HUES48 (cell line): ENCODE data around the gene KRTAP4-2.
"Not testable (repeated sequence)": the region's sequence is repeated elsewhere in the genome, so short reads cannot be mapped to it uniquely, and the experiment has no call there.

Experiments used
- H3K27ac ChIP-seq: one replicate; pipeline ENCODE4 v1.7.0; 2013; ENCODE audit warnings: low read depth, low read length, inconsistent platforms
- H3K27me3 ChIP-seq: 2 replicates; pipeline ENCODE4 v1.6.1; 2013; ENCODE audit warnings: mild to moderate bottlenecking, low read length; ENCODE audit not compliant: control insufficient read depth, insufficient read depth
- H3K36me3 ChIP-seq: 2 replicates; pipeline ENCODE4 v1.6.1; 2013; ENCODE audit warnings: low read length; ENCODE audit not compliant: control insufficient read depth, insufficient read depth
- H3K4me1 ChIP-seq: 2 replicates; pipeline ENCODE4 v1.6.1; 2013; ENCODE audit warnings: mild to moderate bottlenecking, low read length; ENCODE audit not compliant: control insufficient read depth, insufficient read depth
- H3K4me3 ChIP-seq: 2 replicates; pipeline ENCODE4 v1.5.1; 2013; ENCODE audit warnings: mild to moderate bottlenecking, low read depth, low read length
- H3K9ac ChIP-seq: 2 replicates; pipeline ENCODE4 v1.6.1; 2013; ENCODE audit warnings: mild to moderate bottlenecking, low read depth, low read length, moderate library complexity
- H3K9me3 ChIP-seq: 2 replicates; pipeline ENCODE4 v1.6.1; 2013; ENCODE audit warnings: low read length; ENCODE audit not compliant: control insufficient read depth, insufficient read depth

The KRTAP4-2 gene

DNA sequence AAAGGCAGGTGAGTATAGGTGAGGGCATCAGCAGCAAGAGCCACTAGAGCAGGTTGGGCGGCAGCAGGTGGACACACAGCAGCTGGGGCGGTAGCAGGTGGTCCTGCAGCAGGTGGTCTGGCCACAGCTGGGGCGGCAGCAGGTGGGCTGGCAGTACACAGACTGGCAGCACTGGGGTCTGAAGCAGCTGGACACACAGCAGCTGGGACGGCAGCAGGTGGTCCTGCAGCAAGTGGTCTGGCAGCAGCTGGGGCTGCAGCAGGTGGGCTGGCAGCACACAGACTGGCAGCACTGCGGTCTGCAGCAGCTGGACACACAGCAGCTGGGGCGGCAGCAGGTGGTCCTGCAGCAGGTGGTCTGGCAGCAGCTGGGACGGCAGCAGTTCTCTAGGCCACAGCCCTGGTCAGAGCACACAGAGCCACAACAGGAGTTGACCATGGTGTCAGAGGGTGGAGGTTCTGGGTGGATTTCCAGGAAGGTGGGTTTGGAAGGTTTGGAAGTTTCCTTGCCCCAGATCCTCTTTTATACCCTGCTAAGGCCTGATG lies at the start of gene KRTAP4-2:
Gene KRTAP4-2 (minus strand): TSS at position 495 of the 545 bp plus-strand sequence. CDS start 57 bp downstream, at position 438.
- Histone ChIP-seq H3K36me3 (no peaks in the 10 kb centered on the region), H3K27me3 (no peaks in the 10 kb centered on the region), H3K4me3 (no peak within 1 kb of the TSS), H3K9me3 (no peaks in the 10 kb centered on the region), H3K27ac (no peak within 1 kb of the TSS), H3K4me1 (no peaks in the 10 kb centered on the region), H3K9ac (no peak within 1 kb of the TSS)

DNA sequence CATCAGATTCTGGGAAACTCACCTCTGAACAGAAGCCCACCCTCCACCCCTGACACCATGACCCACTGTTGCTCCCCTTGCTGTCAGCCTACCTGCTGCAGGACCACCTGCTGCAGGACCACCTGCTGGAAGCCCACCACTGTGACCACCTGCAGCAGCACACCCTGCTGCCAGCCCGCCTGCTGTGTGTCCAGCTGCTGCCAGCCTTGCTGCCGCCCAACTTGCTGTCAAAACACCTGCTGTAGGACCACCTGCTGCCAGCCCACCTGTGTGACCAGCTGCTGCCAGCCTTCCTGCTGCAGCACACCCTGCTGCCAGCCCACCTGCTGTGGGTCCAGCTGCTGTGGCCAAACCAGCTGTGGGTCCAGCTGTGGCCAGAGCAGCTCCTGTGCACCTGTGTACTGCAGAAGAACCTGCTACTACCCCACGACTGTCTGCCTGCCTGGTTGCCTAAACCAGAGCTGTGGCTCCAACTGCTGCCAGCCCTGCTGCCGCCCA lies 48.6 kb upstream of the KRTAP4-2 start, which contains the start of gene KRTAP9-2:
Gene KRTAP9-2 (plus strand): TSS at position 51 of the 498 bp plus-strand sequence. CDS start 7 bp downstream, at position 58.
- H3K27me3 ChIP-seq, H3K4me3 ChIP-seq, H3K9ac ChIP-seq, H3K9me3 ChIP-seq, H3K4me1 ChIP-seq, H3K27ac ChIP-seq, H3K36me3 ChIP-seq: not testable (repeated sequence)

DNA sequence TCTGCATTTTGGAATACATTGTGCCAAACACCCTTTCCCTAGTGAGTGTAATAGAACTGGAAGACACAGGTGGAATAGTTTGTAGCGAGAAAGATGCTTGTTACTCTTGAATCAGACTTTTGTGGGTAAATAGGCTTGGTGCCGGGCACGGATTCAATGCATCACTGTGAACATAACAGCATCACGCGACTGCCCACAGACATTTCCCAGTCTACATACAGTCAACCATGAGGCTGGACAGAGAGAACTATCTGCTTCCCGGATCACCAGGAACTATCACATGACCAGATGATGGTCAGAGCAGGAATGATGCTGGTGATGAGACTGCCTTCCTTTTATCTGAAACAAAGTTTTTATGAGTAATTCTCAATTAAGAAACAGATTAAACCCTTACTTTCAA lies 48.0 kb upstream of the KRTAP4-2 start:
- Histone ChIP-seq H3K4me3 (no peak overlapping the region), H3K4me1 (no peaks in the 10 kb centered on the region), H3K27ac (no peak overlapping the region), H3K27me3 (no peaks in the 10 kb centered on the region), H3K9me3 (no peaks in the 10 kb centered on the region), H3K36me3 (no peaks in the 10 kb centered on the region), H3K9ac (no peak overlapping the region)

DNA sequence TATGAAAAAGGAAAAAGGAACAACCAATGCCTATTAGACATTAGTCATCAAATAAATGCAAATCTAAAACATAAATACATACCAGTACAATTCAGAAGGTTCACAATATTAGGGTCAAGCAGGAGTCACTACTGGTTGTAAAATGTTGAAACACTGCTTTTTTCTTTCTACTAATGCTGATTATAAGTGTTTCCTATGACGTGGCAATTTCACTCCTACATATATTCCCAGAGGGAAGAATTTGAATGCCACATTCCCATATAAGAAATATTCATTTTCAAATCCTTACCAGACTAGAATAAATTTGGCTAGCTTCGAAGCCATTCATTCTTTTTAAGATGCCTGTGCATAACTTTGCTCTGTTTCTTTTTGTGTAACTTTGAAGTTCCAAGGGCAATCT lies 45.8 kb upstream of the KRTAP4-2 start:
- Histone ChIP-seq H3K9ac (no peak overlapping the region), H3K27ac (no peak overlapping the region), H3K4me3 (no peak overlapping the region), H3K27me3 (no peaks in the 10 kb centered on the region), H3K36me3 (no peaks in the 10 kb centered on the region), H3K4me1 (no peaks in the 10 kb centered on the region), H3K9me3 (no peaks in the 10 kb centered on the region)

DNA sequence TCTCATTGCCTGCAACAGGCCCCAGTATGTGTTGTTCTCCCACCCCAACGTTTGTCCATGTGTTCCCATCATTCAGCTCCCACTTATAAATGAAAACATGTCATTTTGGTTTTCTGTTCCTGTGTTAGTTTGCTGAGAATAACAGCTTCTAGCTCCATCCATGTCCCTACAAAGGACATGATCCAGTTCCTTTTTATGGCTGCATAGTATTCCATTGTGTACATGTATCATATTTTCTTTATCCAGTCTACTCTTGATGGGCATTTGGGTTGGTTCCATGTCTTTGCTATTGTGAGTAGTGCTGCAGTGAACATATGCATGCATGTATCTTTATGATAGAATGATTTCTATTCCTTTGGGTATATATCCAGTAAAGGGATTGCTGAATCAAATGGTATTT lies 37.7 kb upstream of the KRTAP4-2 start:
- no peaks in the 10 kb centered on the region for H3K9me3 ChIP-seq
- no peak overlapping the region for H3K4me3 ChIP-seq
- no peaks in the 10 kb centered on the region for H3K4me1 ChIP-seq
- no peak overlapping the region for H3K9ac ChIP-seq
- H3K27ac ChIP-seq, result no peak overlapping the region
- H3K36me3 ChIP-seq, result no peaks in the 10 kb centered on the region
- no peaks in the 10 kb centered on the region for H3K27me3 ChIP-seq

DNA sequence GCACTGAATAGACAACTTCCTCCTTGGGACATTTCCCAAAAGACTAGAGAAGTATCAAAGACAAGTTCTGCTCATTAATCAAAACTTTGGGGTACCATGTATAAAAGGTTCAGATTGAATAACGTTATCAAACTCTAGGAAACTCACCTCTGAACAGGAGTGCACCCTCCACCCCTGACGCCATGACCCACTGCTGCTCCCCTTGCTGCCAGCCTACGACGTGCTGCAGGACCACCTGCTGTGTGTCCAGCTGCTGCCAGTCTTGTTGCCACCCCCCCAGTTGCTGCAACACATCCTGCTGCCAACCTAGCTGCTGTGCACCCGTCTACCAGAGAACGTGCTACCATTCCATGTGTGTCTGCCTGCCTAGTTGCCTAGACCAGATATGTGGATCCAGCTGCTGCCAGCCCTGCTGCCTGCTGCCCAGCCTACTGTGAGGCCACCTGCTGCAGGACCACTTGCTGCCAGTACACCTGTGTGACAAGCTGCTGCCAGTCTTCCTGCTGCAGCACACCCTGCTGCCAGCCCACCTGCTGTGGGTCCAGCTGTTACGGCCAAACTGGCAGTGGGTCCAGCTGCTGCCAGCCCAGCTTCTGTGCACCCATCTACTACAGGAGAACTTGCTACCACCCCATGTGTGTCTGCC lies 34.6 kb upstream of the KRTAP4-2 start:
- Histone ChIP-seq H3K4me3 (no peak overlapping the region), H3K9ac (no peak overlapping the region), H3K36me3 (no peaks in the 10 kb centered on the region), H3K27me3 (no peaks in the 10 kb centered on the region), H3K9me3 (0 out of 2 replicates have a peak, but pooled peaks cover 4% of the 10 kb centered on the region), H3K4me1 (no peaks in the 10 kb centered on the region), H3K27ac (no peak overlapping the region)

DNA sequence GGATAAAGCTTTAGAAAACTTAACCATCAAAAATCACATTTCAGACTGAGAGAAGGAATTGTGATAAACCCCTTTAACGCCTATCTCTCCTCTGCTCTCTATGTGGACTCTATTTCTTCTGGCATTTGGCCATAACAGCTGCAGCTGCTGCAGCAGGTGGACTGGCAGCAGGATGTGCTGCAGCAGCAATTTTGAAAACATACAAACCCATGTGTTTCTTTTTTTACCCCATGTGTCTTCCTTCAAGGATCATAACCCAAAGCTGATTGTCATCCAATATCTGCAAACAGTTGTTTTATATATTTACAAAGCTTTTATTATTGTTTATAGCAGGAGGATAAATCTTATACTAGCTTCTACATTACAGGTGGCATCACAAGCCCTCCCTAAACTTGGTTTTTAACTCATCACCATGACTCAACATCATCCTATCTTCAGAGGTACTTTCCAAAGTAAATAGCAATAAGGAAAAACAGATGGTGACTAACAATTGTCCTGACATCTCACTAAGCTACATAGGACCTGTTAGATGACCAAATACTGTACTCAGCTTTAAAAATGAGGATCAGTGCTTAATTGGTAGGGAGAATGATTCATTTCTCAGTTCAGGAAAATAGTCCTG lies 33.9 kb upstream of the KRTAP4-2 start:
- H3K36me3 ChIP-seq, result no peaks in the 10 kb centered on the region
- no peak overlapping the region for H3K9ac ChIP-seq
- no peaks in the 10 kb centered on the region for H3K27me3 ChIP-seq
- no peak overlapping the region for H3K4me3 ChIP-seq
- H3K27ac ChIP-seq, result no peak overlapping the region
- H3K4me1 ChIP-seq, result no peaks in the 10 kb centered on the region
- peaks cover 7% of the 10 kb centered on the region for H3K9me3 ChIP-seq

DNA sequence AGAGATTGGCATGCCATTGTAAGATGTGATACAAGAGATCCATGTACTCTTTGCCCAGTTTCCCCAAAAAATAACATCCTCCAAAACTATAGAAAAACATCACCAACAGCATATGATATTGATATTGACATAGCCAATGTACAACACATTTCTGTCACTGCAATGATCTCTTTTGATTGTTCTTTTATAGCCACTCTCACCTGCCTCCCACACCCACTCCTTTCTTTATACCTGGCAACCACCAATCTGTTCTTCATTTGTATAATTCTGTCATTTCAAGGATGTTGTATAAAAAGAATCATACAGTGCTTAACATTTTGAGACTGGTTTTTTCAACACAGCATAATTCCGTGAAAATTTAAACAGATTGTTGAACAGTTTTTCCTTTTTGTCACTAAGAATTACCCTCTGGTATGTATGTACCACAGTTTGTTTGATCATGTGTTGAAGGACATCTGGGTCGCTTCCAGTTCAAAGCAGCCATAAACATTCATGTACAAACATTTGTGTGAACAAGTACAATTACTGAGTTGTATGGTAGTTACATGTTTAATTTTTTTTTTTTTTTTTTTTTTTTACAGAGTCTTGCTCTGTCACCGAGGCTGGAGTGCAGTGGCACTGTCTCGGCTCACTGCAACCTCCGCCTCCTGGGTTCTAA lies 21.5 kb upstream of the KRTAP4-2 start:
- Histone ChIP-seq H3K27me3 (no peaks in the 10 kb centered on the region), H3K9me3 (no peaks in the 10 kb centered on the region), H3K4me1 (no peaks in the 10 kb centered on the region), H3K36me3 (no peaks in the 10 kb centered on the region), H3K9ac (no peak overlapping the region), H3K27ac (no peak overlapping the region), H3K4me3 (no peak overlapping the region)

DNA sequence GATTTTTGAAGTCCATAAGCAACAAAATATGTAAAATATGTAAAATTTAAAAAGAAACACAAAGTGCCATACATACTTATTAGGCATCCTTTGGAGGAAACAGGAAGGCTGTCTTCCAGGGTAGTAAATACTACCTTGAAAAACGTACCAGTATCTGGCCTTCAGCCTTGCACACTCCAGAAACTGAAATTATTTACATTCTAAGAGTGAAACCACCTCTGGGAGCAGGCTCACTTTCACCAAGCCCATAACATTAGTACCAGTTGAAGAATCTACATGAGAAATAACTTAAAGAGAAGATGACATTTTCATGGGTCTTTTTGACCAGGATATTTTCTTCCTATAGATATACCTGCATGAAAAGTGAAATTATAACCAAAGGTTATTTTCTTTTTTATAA lies 18.0 kb upstream of the KRTAP4-2 start:
- Histone ChIP-seq H3K36me3 (no peaks in the 10 kb centered on the region), H3K9ac (no peak overlapping the region), H3K4me1 (no peaks in the 10 kb centered on the region), H3K9me3 (no peaks in the 10 kb centered on the region), H3K27me3 (no peaks in the 10 kb centered on the region), H3K4me3 (no peak overlapping the region), H3K27ac (no peak overlapping the region)

DNA sequence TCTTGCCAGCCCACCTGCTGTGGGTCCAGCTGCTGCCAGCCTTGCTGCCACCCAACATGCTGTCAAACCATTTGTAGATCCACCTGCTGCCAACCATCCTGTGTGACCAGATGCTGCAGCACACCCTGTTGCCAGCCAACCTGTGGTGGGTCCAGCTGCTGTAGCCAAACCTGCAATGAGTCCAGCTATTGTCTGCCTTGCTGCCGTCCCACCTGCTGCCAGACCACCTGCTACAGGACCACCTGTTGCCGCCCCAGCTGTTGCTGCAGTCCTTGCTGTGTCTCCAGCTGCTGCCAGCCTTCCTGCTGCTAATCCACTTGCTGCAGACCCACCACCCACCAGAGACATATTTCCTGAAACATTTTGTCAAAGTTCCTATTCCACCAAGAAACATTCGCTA lies 12.3 kb upstream of the KRTAP4-2 start:
- H3K9me3 ChIP-seq, result no peaks in the 10 kb centered on the region
- no peaks in the 10 kb centered on the region for H3K4me1 ChIP-seq
- no peaks in the 10 kb centered on the region for H3K27me3 ChIP-seq
- no peak overlapping the region for H3K9ac ChIP-seq
- H3K27ac ChIP-seq, result no peak overlapping the region
- H3K4me3 ChIP-seq, result no peak overlapping the region
- H3K36me3 ChIP-seq, result no peaks in the 10 kb centered on the region

DNA sequence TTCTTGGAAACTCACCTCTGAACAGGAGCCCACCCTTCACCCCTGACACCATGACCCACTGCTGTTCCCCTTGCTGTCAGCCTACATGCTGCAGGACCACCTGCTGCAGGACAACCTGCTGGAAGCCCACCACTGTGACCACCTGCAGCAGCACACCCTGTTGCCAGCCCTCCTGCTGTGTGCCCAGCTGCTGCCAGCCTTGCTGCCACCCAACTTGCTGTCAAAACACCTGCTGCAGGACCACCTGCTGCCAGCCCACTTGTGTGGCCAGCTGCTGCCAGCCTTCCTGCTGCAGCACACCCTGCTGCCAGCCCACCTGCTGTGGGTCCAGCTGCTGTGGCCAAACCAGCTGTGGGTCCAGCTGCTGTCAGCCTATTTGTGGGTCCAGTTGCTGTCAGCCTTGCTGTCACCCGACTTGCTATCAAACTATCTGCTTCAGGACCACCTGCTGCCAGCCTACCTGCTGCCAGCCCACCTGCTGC lies 11.9 kb upstream of the KRTAP4-2 start, which contains the start of gene KRTAP9-1:
Gene KRTAP9-1 (plus strand): TSS at position 51 of the 482 bp plus-strand sequence. CDS start 0 bp downstream, at position 51.
- not testable (repeated sequence) for H3K36me3 ChIP-seq, H3K27ac ChIP-seq, H3K27me3 ChIP-seq, H3K4me1 ChIP-seq, H3K4me3 ChIP-seq, H3K9ac ChIP-seq, H3K9me3 ChIP-seq
